SK-N-MC (cell line): Measurements from ENCODE around the gene SF3A2.
"Not testable (repeated sequence)": the region's sequence is repeated elsewhere in the genome, so short reads cannot be mapped to it uniquely, and the experiment has no call there.

ENCODE experiments used
- DNase-seq: peaks from one replicate; pipeline ENCODE4 v3.0.0-alpha.2; 2011; ENCODE audit warnings: low read depth, low spot score
- H3K27ac ChIP-seq: fragments of 200-600 bp; sonication (generic); 2 replicates; pipeline ENCODE4 v1.5.1; 2016; ENCODE audit warnings: mixed run types
- H3K36me3 ChIP-seq: fragments of 200-600 bp; sonication (generic); 2 replicates; pipeline ENCODE4 v1.6.1; 2017; ENCODE audit warnings: antibody characterized with exemption, low read length, mixed read lengths; ENCODE audit not compliant: insufficient read depth
- H3K4me3 ChIP-seq: fragments of 200-600 bp; sonication (generic); 2 replicates; pipeline ENCODE4 v1.5.1; 2016
- H3K9ac ChIP-seq: fragments of 200-600 bp; sonication (generic); 2 replicates; pipeline ENCODE4 v1.8.0; 2017; ENCODE audit warnings: mixed run types, mixed read lengths; ENCODE audit not compliant: insufficient read length
- H3K9me3 ChIP-seq: fragments of 200-600 bp; sonication (generic); 2 replicates; pipeline ENCODE4 v1.6.1; 2017; ENCODE audit warnings: low read depth, mild to moderate bottlenecking, antibody characterized with exemption, low read length, moderate library complexity, mixed read lengths
- EZH2 ChIP-seq: fragments of 200-600 bp; sonication (generic); IDR thresholded peaks from one replicate; pipeline ENCODE4 v1.6.1; 2017; ENCODE audit warnings: antibody characterized with exemption
- FOXP2 ChIP-seq: optimal IDR thresholded peaks from 2 replicates; pipeline ENCODE3; 2011; ENCODE audit warnings: mild to moderate bottlenecking, moderate library complexity; ENCODE audit not compliant: insufficient read depth; ENCODE audit errors: extremely low read length, control extremely low read depth
- POLR2AphosphoS5 ChIP-seq: IDR thresholded peaks from 2 replicates; pipeline ENCODE4 v1.6.1; 2012; ENCODE audit warnings: mild to moderate bottlenecking, low read depth, low read length, borderline replicate concordance

Gene SF3A2

GRCh38 chr19:2274185-2274711 is 37.6 kb downstream of the SF3A2 start:
- H3K4me3 ChIP-seq = no peak overlapping the region
- TF ChIP-seq EZH2 (no peak), POLR2AphosphoS5 (no peak), FOXP2 (no peak)
- no peak overlapping the region for H3K9ac ChIP-seq
- H3K36me3 ChIP-seq = peaks cover 36% of the 10 kb centered on the region
- peak overlapping the region; percentile 56; the same call in 1 of the 2 replicates for H3K27ac ChIP-seq
- no peaks in the 10 kb centered on the region for H3K9me3 ChIP-seq
- no peak for DNase-seq

- Histone ChIP-seq H3K36me3 (peaks cover 36% of the 10 kb centered on the region), H3K9ac (no peak overlapping the region), H3K9me3 (no peaks in the 10 kb centered on the region), H3K4me3 (no peak overlapping the region), H3K27ac (no peak overlapping the region)
- DNase-seq = no peak
- TF ChIP-seq POLR2AphosphoS5 (no peak), FOXP2 (no peak), EZH2 (no peak)
These were observed 38.4 kb downstream of the SF3A2 start for GRCh38 chr19:2274931-2275535.

GRCh38 chr19:2275588-2276428 is 39.2 kb downstream of the SF3A2 start:
- no peak for DNase-seq
- no peak overlapping the region for H3K27ac ChIP-seq

GRCh38 chr19:2276429-2276986 is 39.9 kb downstream of the SF3A2 start:
- H3K36me3 ChIP-seq = peaks cover 29% of the 10 kb centered on the region
- no peak for TF ChIP-seq POLR2AphosphoS5
- TF ChIP-seq FOXP2 = no peak
- no peak for TF ChIP-seq EZH2
- no peak for DNase-seq
- no peak overlapping the region for H3K27ac ChIP-seq
- H3K4me3 ChIP-seq = no peak overlapping the region
- H3K9ac ChIP-seq = no peak overlapping the region
- no peaks in the 10 kb centered on the region for H3K9me3 ChIP-seq

More at GRCh38 chr19:2275588-2276428, 39.2 kb downstream of the SF3A2 start:
- TF ChIP-seq FOXP2 = no peak
- TF ChIP-seq EZH2 = no peak
- no peak for TF ChIP-seq POLR2AphosphoS5
- Histone ChIP-seq H3K9ac (no peak overlapping the region), H3K4me3 (no peak overlapping the region), H3K9me3 (no peaks in the 10 kb centered on the region), H3K36me3 (peaks cover 36% of the 10 kb centered on the region)

GRCh38 chr19:2277138-2277537 is 40.5 kb downstream of the SF3A2 start:
- H3K9ac ChIP-seq = no peak overlapping the region
- no peak for TF ChIP-seq EZH2
- TF ChIP-seq POLR2AphosphoS5 = no peak
- no peak for TF ChIP-seq FOXP2
- no peak for DNase-seq
- peaks cover 23% of the 10 kb centered on the region for H3K36me3 ChIP-seq
- H3K9me3 ChIP-seq = no peaks in the 10 kb centered on the region
- no peak overlapping the region for H3K4me3 ChIP-seq
- 0 out of 2 replicates have a peak overlapping the region, but pooled peaks have one; percentile 2 for H3K27ac ChIP-seq

- Histone ChIP-seq H3K9me3 (no peaks in the 10 kb centered on the region), H3K9ac (no peak overlapping the region), H3K27ac (no peak overlapping the region), H3K4me3 (no peak overlapping the region), H3K36me3 (peaks cover 9% of the 10 kb centered on the region; the same call in 1 of the 2 replicates)
- TF ChIP-seq EZH2 = no peak
- no peak for TF ChIP-seq POLR2AphosphoS5
- TF ChIP-seq FOXP2 = no peak
- no peak for DNase-seq
These were observed 42.0 kb downstream of the SF3A2 start for GRCh38 chr19:2278459-2279158.

GRCh38 chr19:2280633-2281264 is 44.1 kb downstream of the SF3A2 start:
- DNase-seq = no peak
- Histone ChIP-seq H3K9ac (no peak overlapping the region), H3K36me3 (no peaks in the 10 kb centered on the region; the same call in 1 of the 2 replicates), H3K4me3 (no peak overlapping the region), H3K27ac (no peak overlapping the region), H3K9me3 (no peaks in the 10 kb centered on the region)
- no peak for TF ChIP-seq EZH2
- no peak for TF ChIP-seq POLR2AphosphoS5

- H3K36me3 ChIP-seq, H3K9me3 ChIP-seq, H3K27ac ChIP-seq, H3K4me3 ChIP-seq, H3K9ac ChIP-seq, DNase-seq: not testable (repeated sequence)
These were observed 44.8 kb downstream of the SF3A2 start for GRCh38 chr19:2281265-2282061.
